CD4-positive, alpha-beta T cell (primary cell): Measurements from ENCODE around the gene CHST12. TPM values are rescaled to one million over a fixed set of nuclear protein-coding genes. Genes with fewer than 3 reads are reported as not detected.

ENCODE experiments used
- ATAC-seq: fragments of 200-7000 bp; cut with Tn5 transposase; one replicate; pipeline ENCODE4 v1.10.0; 2022; ENCODE audit warnings: mild to moderate bottlenecking; ENCODE audit not compliant: poor library complexity
- CTCF ChIA-PET: fragments of 350-600 bp; sonication (Branson Sonifier 250); formaldehyde crosslinking; loops from one replicate; lab custom pipeline; 2021; ENCODE audit warnings: antibody characterized with exemption, inconsistent platforms; lab: Charles Lee
- POLR2A ChIA-PET: fragments of 350-600 bp; sonication (Branson Sonifier 250); formaldehyde crosslinking; loops from one replicate; lab custom pipeline; 2021; ENCODE audit warnings: antibody characterized with exemption, inconsistent platforms; lab: Charles Lee
- DNase-seq, 14 experiments: peaks; one replicate each; pipeline ENCODE4 v3.0.0-alpha.2; 2013 to 2020; ENCODE audit warnings: mixed read lengths in 2 of 14
- H3K27ac ChIP-seq, 2 donors: one replicate each; pipeline versions ENCODE4 v1.5.1 to v1.7.0; 2013; ENCODE audit warnings: low read length in 2 of 2, low read depth in 1 of 2, mild to moderate bottlenecking in 1 of 2
- H3K27me3 ChIP-seq, 2 experiments: 1 replicate in 1 of 2; 2 replicates in 1 of 2; pipeline versions ENCODE4 v1.6.1 to v1.7.0; 2013; ENCODE audit warnings: low read length in 2 of 2, control low read depth in 1 of 2, mild to moderate bottlenecking in 1 of 2, moderate library complexity in 1 of 2; ENCODE audit not compliant: insufficient read depth in 2 of 2, control insufficient read depth in 1 of 2
- H3K36me3 ChIP-seq: one replicate; pipeline ENCODE4 v1.6.1; 2013; ENCODE audit warnings: low read length, control low read depth; ENCODE audit not compliant: insufficient read depth
- H3K4me1 ChIP-seq: one replicate; pipeline ENCODE4 v1.6.1; 2013; ENCODE audit warnings: low read length, control low read depth; ENCODE audit not compliant: insufficient read depth
- H3K4me3 ChIP-seq: one replicate; pipeline ENCODE4 v1.5.1; 2013; ENCODE audit warnings: mild to moderate bottlenecking, low read length, moderate library complexity
- H3K9me3 ChIP-seq, 2 experiments: 1 replicate in 1 of 2; 2 replicates in 1 of 2; pipeline versions ENCODE4 v1.6.1 to v1.7.0; 2013; ENCODE audit warnings: low read length in 2 of 2, mild to moderate bottlenecking in 2 of 2, control low read depth in 1 of 2, moderate library complexity in 1 of 2; ENCODE audit not compliant: control insufficient read depth in 1 of 2, insufficient read depth in 1 of 2
- H3K27ac Mint-ChIP-seq: one replicate; pipeline ENCODE4 v1.8.0; 2020; ENCODE audit warnings: mixed read lengths
- H3K27me3 Mint-ChIP-seq: one replicate; pipeline ENCODE4 v1.8.0; 2021; ENCODE audit warnings: mixed read lengths
- H3K36me3 Mint-ChIP-seq: one replicate; pipeline ENCODE4 v1.8.0; 2021; ENCODE audit warnings: low read depth, mixed read lengths
- H3K4me1 Mint-ChIP-seq: one replicate; pipeline ENCODE4 v1.8.0; 2021; ENCODE audit warnings: low read depth, mixed read lengths
- H3K4me3 Mint-ChIP-seq: one replicate; pipeline ENCODE4 v1.8.0; 2020; ENCODE audit warnings: mild to moderate bottlenecking, mixed read lengths
- H3K9me3 Mint-ChIP-seq: one replicate; pipeline ENCODE4 v1.8.0; 2020; ENCODE audit warnings: mixed read lengths
- intact Hi-C, 2 experiments: fragments of 100-400 bp; cut with DNase I in 1 of 2; cut with micrococcal nuclease in 1 of 2; formaldehyde crosslinking; loops; one replicate each; pipeline versions ENCODE4 v1.15.1 to v1.9.0; 2023 to 2025; cut with DNase I, micrococcal nuclease
- total RNA-seq, 174 experiments: library from RNA in 2 of 174; stranded (reverse) in 2 of 174; gene quantifications; one replicate each; pipeline ENCODE4 v1.2.3 and lab custom pipeline; 2021 to 2026
- TF ChIP-seq, protein P1 (sequence below): fragments of 200-600 bp; IDR thresholded peaks from one replicate; pipeline ENCODE4 v1.8.0; 2022; ENCODE audit warnings: antibody characterized with exemption, mild to moderate bottlenecking

CHST12 gene
- total RNA-seq, 2 experiments from 2014 or later = 6.6 to 8.6 TPM

DNA sequence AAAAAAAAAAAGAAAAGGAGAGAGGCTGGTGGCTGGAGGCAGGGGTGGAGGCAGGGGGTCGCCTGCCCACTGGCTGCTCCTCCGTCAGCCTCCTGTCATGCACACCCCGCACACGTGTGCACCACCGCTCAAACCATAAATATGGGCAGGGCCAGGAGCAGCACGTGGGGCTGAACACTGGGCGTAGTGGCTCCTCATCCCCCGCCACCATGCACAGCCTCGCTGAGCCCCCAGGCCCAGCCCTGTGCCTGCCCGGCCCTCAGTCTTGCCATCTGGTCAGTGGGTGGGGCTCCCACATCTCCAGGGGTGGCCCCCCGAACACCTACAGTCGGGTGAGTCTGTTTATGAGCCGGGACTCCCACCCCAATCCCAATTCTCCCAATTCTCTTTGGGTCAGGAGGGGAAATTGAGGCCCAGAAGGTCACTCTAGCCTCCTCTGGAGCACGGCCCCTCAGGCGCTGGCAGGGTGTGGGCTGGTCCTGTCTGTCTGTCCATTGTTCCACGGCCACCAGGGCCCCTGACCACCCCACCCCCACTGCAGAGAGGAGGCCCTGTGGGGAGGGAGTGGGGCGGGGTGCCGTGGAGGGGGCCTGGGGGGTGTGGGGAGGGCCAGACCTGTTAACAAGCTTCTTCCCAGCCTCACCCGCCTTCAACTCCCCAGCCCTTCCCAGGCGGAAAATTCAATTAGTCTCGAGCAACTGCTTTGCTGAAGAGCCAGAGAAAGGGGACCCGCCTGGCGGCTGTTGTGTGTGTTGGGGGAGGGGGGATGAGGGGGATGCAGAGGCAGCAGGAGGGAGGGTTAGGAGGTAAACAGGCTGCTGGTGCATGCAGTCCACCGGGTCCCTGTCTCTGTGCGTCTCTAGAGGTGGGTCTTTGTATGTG is 92.2 kb downstream of the CHST12 start:
- intact Hi-C loops = no loop called here
- H3K4me1 ChIP-seq = peaks cover 12% of the 10 kb centered on the region
- POLR2A ChIA-PET = no interaction called here
- H3K4me1 Mint-ChIP-seq = no peaks in the 10 kb centered on the region
- peaks cover 5% of the 10 kb centered on the region for H3K27me3 Mint-ChIP-seq
- no peak overlapping the region for H3K4me3 ChIP-seq
- no peaks in the 10 kb centered on the region for H3K36me3 ChIP-seq
- ATAC-seq (no peak), DNase-seq (no peak)
- CTCF ChIA-PET = interaction anchor here (0.7 kb wide), 1 partner anchor 25 kb away, joined by 3 read pairs; no protein-coding TSS in a partner anchor
- no peak overlapping the region for H3K4me3 Mint-ChIP-seq
- H3K27ac Mint-ChIP-seq = no peak overlapping the region
- TF ChIP-seq, protein P1, sequence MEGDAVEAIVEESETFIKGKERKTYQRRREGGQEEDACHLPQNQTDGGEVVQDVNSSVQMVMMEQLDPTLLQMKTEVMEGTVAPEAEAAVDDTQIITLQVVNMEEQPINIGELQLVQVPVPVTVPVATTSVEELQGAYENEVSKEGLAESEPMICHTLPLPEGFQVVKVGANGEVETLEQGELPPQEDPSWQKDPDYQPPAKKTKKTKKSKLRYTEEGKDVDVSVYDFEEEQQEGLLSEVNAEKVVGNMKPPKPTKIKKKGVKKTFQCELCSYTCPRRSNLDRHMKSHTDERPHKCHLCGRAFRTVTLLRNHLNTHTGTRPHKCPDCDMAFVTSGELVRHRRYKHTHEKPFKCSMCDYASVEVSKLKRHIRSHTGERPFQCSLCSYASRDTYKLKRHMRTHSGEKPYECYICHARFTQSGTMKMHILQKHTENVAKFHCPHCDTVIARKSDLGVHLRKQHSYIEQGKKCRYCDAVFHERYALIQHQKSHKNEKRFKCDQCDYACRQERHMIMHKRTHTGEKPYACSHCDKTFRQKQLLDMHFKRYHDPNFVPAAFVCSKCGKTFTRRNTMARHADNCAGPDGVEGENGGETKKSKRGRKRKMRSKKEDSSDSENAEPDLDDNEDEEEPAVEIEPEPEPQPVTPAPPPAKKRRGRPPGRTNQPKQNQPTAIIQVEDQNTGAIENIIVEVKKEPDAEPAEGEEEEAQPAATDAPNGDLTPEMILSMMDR = no peak
- H3K27ac ChIP-seq = no peak overlapping the region
- peaks cover 5 to 14% of the 10 kb centered on the region in 2 experiments for H3K27me3 ChIP-seq
- peaks cover 0 to 16% of the 10 kb centered on the region in 2 experiments for H3K9me3 ChIP-seq
- no peaks in the 10 kb centered on the region for H3K9me3 Mint-ChIP-seq
- no peaks in the 10 kb centered on the region for H3K36me3 Mint-ChIP-seq

GRCh38 chr7:2496375-2496774 is 93.0 kb downstream of the CHST12 start:
- Mint-ChIP-seq H3K4me1 (no peaks in the 10 kb centered on the region), H3K36me3 (no peaks in the 10 kb centered on the region), H3K27me3 (peaks cover 5% of the 10 kb centered on the region), H3K4me3 (no peak overlapping the region), H3K27ac (no peak overlapping the region), H3K9me3 (no peaks in the 10 kb centered on the region)
- no peak overlapping the region for H3K27ac ChIP-seq
- ChIA-PET POLR2A (no interaction called here), CTCF (no interaction called here)
- no peak overlapping the region for H3K4me3 ChIP-seq
- TF ChIP-seq, protein P1 = no peak
- H3K36me3 ChIP-seq = no peaks in the 10 kb centered on the region
- ATAC-seq = no peak
- DNase-seq = no peak
- peaks cover 5 to 14% of the 10 kb centered on the region in 2 experiments for H3K27me3 ChIP-seq
- peaks cover 0 to 16% of the 10 kb centered on the region in 2 experiments for H3K9me3 ChIP-seq
- peaks cover 12% of the 10 kb centered on the region for H3K4me1 ChIP-seq
- intact Hi-C loops = no loop called here

GRCh38 chr7:2497065-2497464 is 93.7 kb downstream of the CHST12 start:
- no peak overlapping the region for H3K4me3 ChIP-seq
- ChIA-PET CTCF (no interaction called here), POLR2A (no interaction called here)
- DNase-seq (no peak), ATAC-seq (no peak)
- H3K27ac ChIP-seq = no peak overlapping the region
- no peaks in the 10 kb centered on the region for H3K36me3 ChIP-seq
- H3K9me3 Mint-ChIP-seq = no peaks in the 10 kb centered on the region
- intact Hi-C loops = no loop called here
- H3K4me1 ChIP-seq = peaks cover 12% of the 10 kb centered on the region
- H3K27me3 Mint-ChIP-seq = peaks cover 5% of the 10 kb centered on the region
- no peaks in the 10 kb centered on the region for H3K36me3 Mint-ChIP-seq
- H3K4me1 Mint-ChIP-seq = no peaks in the 10 kb centered on the region
- H3K9me3 ChIP-seq = peaks cover 0 to 16% of the 10 kb centered on the region in 2 experiments
- peaks cover 5 to 14% of the 10 kb centered on the region in 2 experiments for H3K27me3 ChIP-seq
- no peak overlapping the region for H3K27ac Mint-ChIP-seq
- no peak overlapping the region for H3K4me3 Mint-ChIP-seq
- TF ChIP-seq, protein P1 = no peak
